ENCODE measurements around the gene BCL11B.

The BCL11B gene

GRCh38 chr14:99239661-99240092 is 32.3 kb downstream of the BCL11B start:
- H3K4me3 ChIP-seq (ENCODE audit: low read depth, low read length), result no peak overlapping the region
- no peak for TF ChIP-seq CTCF (IDR thresholded peaks at IDR 0.05; ENCODE audit: insufficient read depth, low read depth, low read length, missing control alignments)
- DNase-seq (ENCODE audit: low read depth), result no peak

GRCh38 chr14:99238216-99238615 is 33.8 kb downstream of the BCL11B start:
- TF ChIP-seq CTCF (IDR thresholded peaks at IDR 0.05; ENCODE audit: insufficient read depth, low read depth, low read length, missing control alignments), result no peak
- H3K4me3 ChIP-seq (ENCODE audit: low read depth, low read length), result no peak overlapping the region
- DNase-seq (ENCODE audit: low read depth), result no peak

GRCh38 chr14:99237288-99237687 is 34.7 kb downstream of the BCL11B start:
- no peak overlapping the region for H3K4me3 ChIP-seq (ENCODE audit: low read depth, low read length)
- no peak for DNase-seq (ENCODE audit: low read depth)
- TF ChIP-seq CTCF (IDR thresholded peaks at IDR 0.05; ENCODE audit: insufficient read depth, low read depth, low read length, missing control alignments), result no peak

GRCh38 chr14:99236386-99237138 is 35.4 kb downstream of the BCL11B start:
- no peak for DNase-seq (ENCODE audit: low read depth)
- no peak overlapping the region for H3K4me3 ChIP-seq (ENCODE audit: low read depth, low read length)
- no peak for TF ChIP-seq CTCF (IDR thresholded peaks at IDR 0.05; ENCODE audit: insufficient read depth, low read depth, low read length, missing control alignments)

GRCh38 chr14:99235582-99236320 is 36.2 kb downstream of the BCL11B start:
- no peak overlapping the region for H3K4me3 ChIP-seq (ENCODE audit: low read depth, low read length)
- DNase-seq (ENCODE audit: low read depth), result no peak
- no peak for TF ChIP-seq CTCF (IDR thresholded peaks at IDR 0.05; ENCODE audit: insufficient read depth, low read depth, low read length, missing control alignments)

GRCh38 chr14:99234961-99235571 is 36.9 kb downstream of the BCL11B start:
- TF ChIP-seq CTCF (IDR thresholded peaks at IDR 0.05; ENCODE audit: insufficient read depth, low read depth, low read length, missing control alignments), result no peak
- H3K4me3 ChIP-seq (ENCODE audit: low read depth, low read length), result no peak overlapping the region
- DNase-seq (ENCODE audit: low read depth), result no peak
